IPS-18a (cell line): ENCODE results near the gene COPZ2.

Experiments
- H3K27ac ChIP-seq: one replicate; pipeline ENCODE4 v1.5.1; 2013; ENCODE audit warnings: low read length
- H3K27me3 ChIP-seq: one replicate; pipeline ENCODE4 v1.6.1; 2013; ENCODE audit warnings: mild to moderate bottlenecking, low read length; ENCODE audit not compliant: control insufficient read depth, insufficient read depth
- H3K36me3 ChIP-seq: one replicate; pipeline ENCODE4 v1.6.1; 2013; ENCODE audit warnings: low read depth, low read length; ENCODE audit not compliant: control insufficient read depth
- H3K4me1 ChIP-seq: one replicate; pipeline ENCODE4 v1.6.1; 2013; ENCODE audit warnings: low read depth, low read length; ENCODE audit not compliant: control insufficient read depth
- H3K4me3 ChIP-seq: one replicate; pipeline ENCODE4 v1.5.1; 2013; ENCODE audit warnings: low read length
- H3K9ac ChIP-seq: one replicate; pipeline ENCODE4 v1.6.1; 2013; ENCODE audit warnings: mild to moderate bottlenecking, low read length, moderate library complexity
- H3K9me3 ChIP-seq: one replicate; pipeline ENCODE4 v1.6.1; 2013; ENCODE audit warnings: low read depth, low read length; ENCODE audit not compliant: control insufficient read depth

Gene COPZ2

DNA sequence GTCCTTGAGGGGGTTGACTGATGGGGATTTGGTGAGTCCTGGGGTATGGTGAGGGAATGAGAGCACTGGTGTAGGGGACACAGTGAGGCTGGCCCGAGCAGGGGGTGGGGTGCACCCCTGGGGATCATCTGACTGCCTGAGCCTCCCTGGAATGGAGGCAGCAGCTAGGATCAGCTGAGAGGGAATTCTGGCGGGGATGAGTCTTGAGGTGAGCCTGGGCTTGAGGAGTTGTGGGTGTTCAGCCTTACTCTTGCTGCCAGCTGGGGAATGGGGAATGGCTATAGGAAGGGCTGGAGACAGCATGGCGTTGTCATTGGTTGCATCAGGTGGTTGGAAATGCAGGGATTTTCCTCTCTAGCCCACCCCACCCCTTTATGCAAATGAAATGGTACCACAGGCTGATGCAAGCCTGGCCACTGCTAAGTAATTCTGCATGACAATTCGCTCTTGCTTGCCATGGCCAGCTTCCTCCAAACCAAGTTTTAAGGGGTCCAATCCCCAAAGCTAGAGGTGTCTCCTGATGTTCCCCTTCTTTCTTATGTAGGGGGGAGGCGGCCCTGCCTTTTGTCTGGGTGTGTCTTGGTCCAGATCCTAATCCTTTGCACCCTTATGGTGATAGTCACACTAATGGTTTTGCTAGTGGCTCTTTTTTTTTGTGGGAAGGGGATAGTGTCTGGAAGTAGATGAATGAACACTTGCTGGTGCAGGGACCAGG, 18.1 kb upstream of the COPZ2 start:
- no peaks in the 10 kb centered on the region for H3K9me3 ChIP-seq
- H3K36me3 ChIP-seq = peaks cover 58% of the 10 kb centered on the region

DNA sequence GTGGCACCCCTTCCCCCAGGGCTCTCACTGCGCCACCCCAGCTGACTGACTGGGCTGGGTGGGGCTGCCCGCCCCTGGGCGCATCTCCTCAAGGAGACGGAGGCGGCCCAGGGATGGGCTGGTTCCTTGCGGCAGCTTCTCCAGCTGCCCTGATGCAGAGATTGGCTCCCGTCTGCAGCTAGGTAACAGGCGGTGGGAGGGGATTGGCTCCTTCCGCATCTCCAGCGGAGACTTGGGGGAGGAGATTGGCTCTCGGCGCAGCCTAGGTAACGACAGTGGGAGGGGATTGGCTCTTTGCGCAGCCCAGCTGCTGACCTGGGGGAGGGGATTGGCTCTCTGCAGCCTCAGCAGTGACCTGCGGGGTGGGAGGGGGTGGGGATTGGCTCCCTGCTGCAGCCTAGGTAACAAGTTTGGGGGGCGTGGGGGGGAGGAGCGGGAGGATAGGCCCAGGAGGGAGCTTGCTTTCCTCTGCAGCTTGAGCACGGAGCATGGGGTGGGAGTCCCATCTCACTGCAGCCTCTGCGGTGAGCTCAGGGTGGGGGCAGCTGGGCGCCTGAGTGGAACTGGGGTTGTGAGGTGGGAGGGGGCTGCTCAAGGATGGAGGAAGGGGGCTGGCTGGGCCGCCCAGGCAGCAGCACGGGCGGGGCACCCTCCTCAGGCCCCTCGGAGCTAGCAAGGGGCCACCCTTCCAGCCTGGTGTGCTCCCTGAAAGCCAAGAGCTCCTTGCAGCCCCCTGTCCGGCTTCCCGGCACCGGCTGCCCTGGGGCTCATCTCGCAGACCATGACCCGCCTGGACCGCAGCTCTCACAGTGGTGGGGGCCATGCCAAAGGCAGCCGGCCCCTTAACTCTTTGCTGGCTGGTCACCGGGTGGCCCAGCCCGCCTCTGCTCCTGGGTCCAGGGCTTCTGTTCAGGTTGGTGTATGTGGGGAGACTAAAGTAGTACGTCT, 16.9 kb upstream of the COPZ2 start:
- Histone ChIP-seq H3K9ac (peak overlapping the region; percentile 96), H3K27me3 (no peaks in the 10 kb centered on the region), H3K36me3 (peaks cover 50% of the 10 kb centered on the region), H3K9me3 (no peaks in the 10 kb centered on the region), H3K4me1 (peaks cover 53% of the 10 kb centered on the region), H3K27ac (peak overlapping the region; percentile 97), H3K4me3 (peak overlapping the region; percentile 90)

More for the DNA sequence above, 18.1 kb upstream of the COPZ2 start:
- Histone ChIP-seq H3K27me3 (no peaks in the 10 kb centered on the region), H3K4me1 (peaks cover 46% of the 10 kb centered on the region), H3K9ac (peak overlapping the region; percentile 96), H3K4me3 (peak overlapping the region; percentile 90), H3K27ac (peak overlapping the region; percentile 97)

DNA sequence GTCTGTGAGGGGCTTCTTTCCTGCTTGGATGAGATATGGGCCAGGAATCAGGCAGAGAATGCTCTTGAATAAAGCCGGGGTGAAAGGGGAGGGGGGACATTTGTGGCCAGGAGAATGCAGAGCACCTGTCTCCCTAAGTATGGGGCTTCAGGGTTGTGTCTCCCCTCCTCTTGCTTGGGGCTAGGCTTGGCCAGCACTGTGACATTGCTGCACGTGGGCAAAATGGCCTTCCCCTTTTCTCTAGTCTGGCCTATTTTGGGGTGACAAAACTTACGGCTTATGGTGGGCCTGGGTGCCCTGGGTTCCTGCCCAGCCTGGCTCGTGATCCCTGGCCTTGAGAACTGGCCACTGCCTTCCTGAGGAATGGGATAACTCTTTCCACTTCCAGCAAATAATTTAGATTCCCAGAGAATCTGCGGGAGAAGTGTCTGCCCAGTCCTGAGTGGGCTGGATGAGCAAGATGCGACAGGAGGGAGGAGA, 16.2 kb upstream of the COPZ2 start:
- H3K36me3 ChIP-seq = peaks cover 43% of the 10 kb centered on the region
- peak overlapping the region; percentile 90 for H3K4me3 ChIP-seq
- peaks cover 53% of the 10 kb centered on the region for H3K4me1 ChIP-seq
- H3K9me3 ChIP-seq = no peaks in the 10 kb centered on the region
- peak overlapping the region; percentile 18 for H3K27ac ChIP-seq
- no peaks in the 10 kb centered on the region for H3K27me3 ChIP-seq
- peak overlapping the region; percentile 25 for H3K9ac ChIP-seq

GRCh38 chr17:48052956-48053757, 15.6 kb upstream of the COPZ2 start:
- Histone ChIP-seq H3K27me3 (no peaks in the 10 kb centered on the region), H3K9ac (no peak overlapping the region), H3K4me1 (peaks cover 53% of the 10 kb centered on the region), H3K27ac (no peak overlapping the region), H3K9me3 (no peaks in the 10 kb centered on the region), H3K36me3 (peaks cover 37% of the 10 kb centered on the region), H3K4me3 (peak overlapping the region; percentile 90)

DNA sequence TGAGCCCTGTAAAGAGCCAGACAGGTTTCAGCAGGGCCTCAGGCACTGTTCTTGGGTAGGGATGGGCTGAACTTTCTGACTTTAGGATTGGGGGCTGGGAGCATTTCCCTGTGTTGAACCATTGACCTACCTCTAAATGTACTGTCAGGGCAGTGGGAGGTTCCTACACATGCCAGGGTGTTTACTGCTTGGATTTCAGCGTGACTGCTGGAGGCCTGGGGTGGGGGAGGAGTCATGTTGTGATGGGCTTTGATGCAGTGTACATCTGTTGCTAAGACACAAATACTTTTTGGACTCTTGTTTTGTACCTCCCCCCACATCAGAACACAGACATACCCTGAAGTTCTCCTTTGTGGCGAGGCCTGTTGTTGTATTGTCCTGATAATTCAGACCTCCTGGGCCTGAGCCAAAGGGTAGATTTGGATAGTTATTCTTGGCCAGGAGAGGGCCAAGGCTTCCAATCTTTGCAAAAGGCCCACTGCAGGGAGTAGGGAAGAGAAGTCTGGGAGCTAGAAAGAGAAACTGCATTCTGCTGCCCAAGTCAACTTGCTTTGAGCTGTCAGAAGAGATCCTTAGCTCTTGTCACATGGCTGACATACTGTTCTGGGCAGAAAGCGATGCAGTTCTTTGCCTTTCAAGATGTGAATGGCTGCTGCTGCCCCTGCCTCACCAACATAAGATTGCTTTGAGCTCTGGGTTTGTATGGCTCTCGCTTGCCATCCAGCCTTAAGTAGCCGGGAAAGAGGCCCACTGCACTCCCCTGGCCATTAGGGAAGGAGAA, 14.3 kb upstream of the COPZ2 start:
- H3K4me3 ChIP-seq = peak overlapping the region; percentile 1
- H3K27ac ChIP-seq = no peak overlapping the region
- H3K4me1 ChIP-seq = peaks cover 54% of the 10 kb centered on the region
- H3K36me3 ChIP-seq = peaks cover 24% of the 10 kb centered on the region
- H3K27me3 ChIP-seq = no peaks in the 10 kb centered on the region
- no peaks in the 10 kb centered on the region for H3K9me3 ChIP-seq
- H3K9ac ChIP-seq = no peak overlapping the region

DNA sequence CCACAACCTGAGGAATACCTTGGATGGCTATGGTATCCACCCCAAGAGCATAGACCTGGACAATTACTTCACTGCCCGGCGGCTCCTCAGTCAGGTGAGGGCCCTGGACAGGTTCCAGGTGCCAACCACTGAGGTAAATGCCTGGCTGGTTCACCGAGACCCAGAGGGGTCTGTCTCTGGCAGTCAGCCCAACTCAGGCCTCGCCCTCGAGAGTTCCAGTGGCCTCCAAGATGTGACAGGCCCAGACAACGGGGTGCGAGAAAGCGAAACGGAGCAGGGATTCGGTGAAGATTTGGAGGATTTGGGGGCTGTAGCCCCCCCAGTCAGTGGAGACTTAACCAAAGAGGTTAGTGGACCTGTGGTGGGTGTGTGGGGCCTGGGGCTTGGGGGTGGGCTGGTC, 13.7 kb upstream of the COPZ2 start:
- H3K27ac ChIP-seq = no peak overlapping the region
- peaks cover 52% of the 10 kb centered on the region for H3K4me1 ChIP-seq
- no peaks in the 10 kb centered on the region for H3K9me3 ChIP-seq
- peaks cover 18% of the 10 kb centered on the region for H3K36me3 ChIP-seq
- no peak overlapping the region for H3K9ac ChIP-seq
- no peaks in the 10 kb centered on the region for H3K27me3 ChIP-seq
- H3K4me3 ChIP-seq = peak overlapping the region; percentile 1

- peak overlapping the region; percentile 82 for H3K9ac ChIP-seq
- H3K4me3 ChIP-seq = peak overlapping the region; percentile 98
- no peaks in the 10 kb centered on the region for H3K9me3 ChIP-seq
- H3K27me3 ChIP-seq = no peaks in the 10 kb centered on the region
- H3K4me1 ChIP-seq = peaks cover 37% of the 10 kb centered on the region
- H3K27ac ChIP-seq = peak overlapping the region; percentile 74
- H3K36me3 ChIP-seq = peaks cover 16% of the 10 kb centered on the region
Observed at GRCh38 chr17:48048384-48049126, 11.0 kb upstream of the COPZ2 start.

DNA sequence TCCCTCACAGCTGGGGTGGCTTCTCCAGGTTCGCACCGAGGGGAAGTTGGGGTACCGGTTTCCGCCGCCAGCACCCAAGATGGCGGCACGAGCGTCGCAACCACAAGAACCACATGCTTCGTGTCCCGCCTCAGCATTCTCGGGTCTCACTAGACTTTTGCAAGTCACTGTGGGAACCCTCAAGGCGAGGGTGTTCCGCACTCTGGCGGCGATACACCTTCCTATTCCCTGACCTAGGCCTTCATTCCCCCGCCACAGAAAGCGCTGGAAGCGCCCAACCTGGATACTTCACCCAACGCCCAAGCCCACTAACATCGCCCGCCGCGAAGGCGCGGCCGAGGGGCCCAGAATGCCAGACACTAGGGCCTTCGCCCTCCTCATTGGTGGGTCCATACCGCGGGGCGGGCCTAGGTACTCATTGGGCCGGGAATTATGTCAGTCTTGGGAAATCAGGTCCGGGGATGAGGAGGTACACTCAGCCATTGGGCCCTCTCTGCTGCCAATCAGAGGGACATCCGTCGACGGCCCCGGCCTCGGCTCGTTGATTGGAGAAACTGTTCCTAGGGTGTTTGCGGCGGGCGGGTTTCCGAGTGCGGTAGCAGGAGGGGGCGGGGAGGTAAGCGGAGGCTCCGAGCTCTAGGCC, 10.3 kb upstream of the COPZ2 start, which contains the start of gene NFE2L1:
TSS of gene NFE2L1 (plus strand) at position 619 of the 643 bp plus-strand sequence. CDS start 2,760 bp downstream, outside the sequence.
- Histone ChIP-seq H3K4me1 (peaks cover 30% of the 10 kb centered on the region), H3K27ac (peak within 1 kb of the TSS; percentile 96), H3K27me3 (no peaks in the 10 kb centered on the region), H3K9me3 (no peaks in the 10 kb centered on the region), H3K36me3 (peaks cover 14% of the 10 kb centered on the region), H3K9ac (peak within 1 kb of the TSS; percentile 96), H3K4me3 (peak within 1 kb of the TSS; percentile 98)

DNA sequence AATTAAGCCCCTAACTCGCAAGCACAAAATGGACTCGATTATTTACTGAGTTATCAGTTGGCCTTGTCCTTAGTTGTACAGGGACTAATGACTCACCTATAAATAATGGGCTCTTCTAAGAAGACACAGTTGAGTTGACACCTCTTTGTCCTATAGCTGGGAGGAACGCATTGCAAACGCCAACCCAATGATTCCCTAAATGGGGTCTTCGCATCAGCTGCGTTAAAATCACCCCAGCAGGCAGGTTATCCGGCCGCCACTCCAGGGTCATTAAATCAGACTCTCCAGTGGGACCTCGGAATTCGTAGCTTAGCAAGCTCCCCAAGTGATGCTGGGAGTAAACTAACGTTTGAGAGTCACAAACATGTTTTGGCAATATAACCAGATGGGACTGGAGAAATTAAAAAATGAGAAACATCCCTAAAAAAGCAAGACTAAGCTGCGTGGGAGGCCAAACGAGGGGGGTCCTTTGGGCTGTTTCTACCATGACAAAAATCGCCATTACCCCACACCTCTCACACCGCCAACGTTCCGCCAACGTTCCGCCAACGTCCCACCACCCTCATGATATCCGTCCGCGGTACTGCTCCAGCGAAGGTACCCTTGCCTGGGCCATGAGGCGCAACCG, 9.6 kb upstream of the COPZ2 start:
- peaks cover 9% of the 10 kb centered on the region for H3K36me3 ChIP-seq
- H3K27me3 ChIP-seq = no peaks in the 10 kb centered on the region
- H3K4me3 ChIP-seq = peak overlapping the region; percentile 98
- no peaks in the 10 kb centered on the region for H3K9me3 ChIP-seq
- H3K9ac ChIP-seq = peak overlapping the region; percentile 96
- peaks cover 24% of the 10 kb centered on the region for H3K4me1 ChIP-seq
- peak overlapping the region; percentile 96 for H3K27ac ChIP-seq
